GM13977 (cell line): Measurements from ENCODE around the gene GRK5.

Experiments
- DNase-seq: peaks from one replicate; pipeline ENCODE4 v3.0.0; 2012; ENCODE audit warnings: low spot score
- CTCF ChIP-seq: IDR thresholded peaks from 2 replicates; pipeline ENCODE4 v1.5.1; 2012; ENCODE audit warnings: mild to moderate bottlenecking, control low read depth; ENCODE audit not compliant: insufficient read depth; ENCODE audit errors: extremely low read depth, missing control alignments
- in situ Hi-C: fragments of 300-500 bp; cut with MboI; formaldehyde crosslinking; loops from one replicate; pipeline ENCODE4 v1.12.0; 2022; ENCODE audit warnings: low sequenced_read_pairs, low pct_unique_long_range_greater_than_20kb, mixed read lengths, inconsistent platforms; ENCODE audit not compliant: unreplicated experiment

Gene GRK5

DNA sequence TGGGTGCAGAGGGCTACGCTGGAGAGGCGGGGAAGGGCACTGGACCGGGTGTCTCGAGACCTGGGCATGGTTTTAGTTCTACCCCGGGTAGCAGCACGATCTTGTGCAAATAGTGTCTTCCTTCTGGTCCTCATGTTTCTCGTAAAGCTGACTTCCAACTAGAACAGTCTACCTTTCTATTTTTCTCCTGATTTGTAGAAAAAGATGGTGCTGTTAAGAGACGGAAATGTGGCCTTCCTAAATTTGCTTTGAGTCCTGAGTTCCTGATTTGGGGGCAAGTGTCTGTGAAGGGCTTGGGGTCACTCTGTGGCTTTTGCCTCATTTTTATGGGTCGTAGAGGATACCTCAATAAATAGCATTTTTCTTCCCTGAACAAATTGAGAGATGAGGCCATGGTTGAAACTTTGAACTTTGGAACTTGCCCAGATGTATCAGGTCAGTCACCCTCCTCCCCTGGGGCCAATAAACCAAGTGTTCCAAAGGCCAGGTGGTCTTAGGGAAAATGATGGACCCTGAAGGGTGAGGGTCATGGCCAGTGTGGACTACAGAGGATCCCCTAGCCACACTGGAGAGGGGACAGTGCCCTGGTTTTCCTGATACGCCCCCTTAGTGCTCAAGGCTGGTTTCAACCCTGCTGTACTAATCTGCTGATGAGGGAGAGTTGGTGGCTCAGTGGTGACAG is 45.2 kb downstream of the GRK5 start:
- no peak for TF ChIP-seq CTCF
- in situ Hi-C loops: no loop called here
- DNase-seq: no peak

DNA sequence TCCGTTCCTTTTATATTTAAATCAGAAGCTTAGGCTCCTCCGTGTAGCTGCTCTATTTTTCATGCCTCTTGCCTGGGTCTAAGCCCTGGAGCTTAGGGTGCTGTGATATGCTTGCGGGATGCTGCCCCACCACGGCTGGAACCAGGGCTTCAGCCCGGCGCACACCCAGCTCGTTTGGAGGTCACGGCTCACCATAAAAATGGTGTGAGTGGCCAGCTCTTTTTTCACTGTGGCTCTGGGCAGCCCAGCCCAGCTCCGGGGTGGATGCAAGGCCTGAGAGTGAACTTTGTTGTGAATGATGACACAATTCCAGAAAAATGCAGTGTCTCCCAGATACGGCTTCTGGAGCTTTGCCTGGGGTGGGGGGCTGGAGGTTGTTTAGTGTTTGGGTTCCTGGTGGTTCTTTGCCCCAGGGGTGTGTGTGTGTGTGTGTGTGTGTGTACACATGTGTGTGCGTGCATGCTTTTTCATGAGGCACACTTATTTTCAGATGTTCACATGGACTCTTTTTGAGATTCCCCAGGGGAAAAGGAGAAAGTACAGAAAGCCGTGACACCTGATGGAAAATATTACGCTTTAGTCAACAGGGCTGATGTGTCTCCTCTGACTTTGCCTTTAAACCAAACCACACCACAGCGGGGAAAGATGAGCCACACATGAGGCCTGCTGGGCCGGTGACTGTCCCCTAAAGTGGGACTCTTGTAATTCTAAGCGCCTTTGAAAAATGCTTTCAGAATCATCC is 46.2 kb downstream of the GRK5 start:
- no peak for TF ChIP-seq CTCF
- no peak for DNase-seq
- in situ Hi-C loops: no loop called here

DNA sequence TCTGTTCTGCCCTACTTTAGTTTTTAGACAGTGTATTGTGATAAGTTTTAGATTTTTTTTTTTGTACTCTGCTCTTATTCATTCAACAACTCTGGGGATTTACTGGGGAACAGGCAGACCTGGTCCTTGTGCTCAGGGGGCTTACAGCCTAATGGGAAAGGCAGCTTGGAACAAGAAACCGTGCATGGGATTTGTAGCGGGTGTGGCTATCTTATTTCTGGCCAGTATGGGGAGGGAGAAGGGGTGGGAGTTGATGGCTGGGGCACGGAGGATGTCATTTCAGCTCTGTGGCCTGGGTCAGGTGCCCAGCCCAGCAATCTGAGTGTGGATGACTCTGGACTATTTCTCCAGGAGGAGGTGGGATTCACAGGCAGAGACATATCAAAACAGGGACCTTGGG is 47.0 kb downstream of the GRK5 start:
- no peak for TF ChIP-seq CTCF
- no peak for DNase-seq
- in situ Hi-C loops: no loop called here

DNA sequence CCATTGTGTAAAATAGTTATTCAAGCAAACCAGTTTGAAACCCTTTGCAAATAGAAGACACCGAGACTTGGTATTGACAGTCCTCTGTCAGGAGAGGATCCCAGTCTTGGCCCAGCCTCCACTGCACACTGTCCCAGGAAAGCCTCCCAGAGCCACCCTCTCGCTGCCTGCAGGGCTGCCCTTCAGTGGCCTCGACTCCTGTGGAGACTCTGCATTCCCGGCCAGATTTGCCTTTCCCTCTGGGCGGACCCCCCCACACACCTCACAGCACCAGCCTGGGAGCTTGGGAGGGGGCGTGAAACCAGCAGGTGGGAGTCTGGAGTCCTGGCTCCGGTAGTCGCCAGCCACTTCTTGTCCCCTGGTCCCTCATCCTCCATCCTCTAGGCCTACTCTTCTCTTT is 48.7 kb downstream of the GRK5 start:
- in situ Hi-C loops: no loop called here
- no peak for TF ChIP-seq CTCF
- DNase-seq: no peak

DNA sequence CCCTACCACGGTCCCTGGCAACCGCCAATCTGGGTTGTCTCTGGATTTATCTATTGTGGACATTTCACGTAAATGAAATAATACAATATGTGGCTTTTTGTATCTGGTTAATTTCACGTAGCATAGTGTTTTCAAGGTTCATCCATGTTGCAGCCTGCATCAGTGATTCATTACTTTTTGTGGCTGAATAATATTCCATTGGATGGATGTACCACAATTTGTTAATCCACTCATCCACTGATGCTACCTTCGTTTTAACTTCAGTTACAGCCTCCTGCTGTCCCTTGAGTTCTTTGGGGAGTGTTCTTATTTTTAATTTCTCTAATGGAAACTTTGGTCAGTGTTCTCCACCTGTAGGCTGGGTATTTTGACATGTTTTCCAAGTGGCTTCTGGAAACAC is 49.5 kb downstream of the GRK5 start:
- in situ Hi-C loops: no loop called here
- DNase-seq: no peak
- no peak for TF ChIP-seq CTCF

DNA sequence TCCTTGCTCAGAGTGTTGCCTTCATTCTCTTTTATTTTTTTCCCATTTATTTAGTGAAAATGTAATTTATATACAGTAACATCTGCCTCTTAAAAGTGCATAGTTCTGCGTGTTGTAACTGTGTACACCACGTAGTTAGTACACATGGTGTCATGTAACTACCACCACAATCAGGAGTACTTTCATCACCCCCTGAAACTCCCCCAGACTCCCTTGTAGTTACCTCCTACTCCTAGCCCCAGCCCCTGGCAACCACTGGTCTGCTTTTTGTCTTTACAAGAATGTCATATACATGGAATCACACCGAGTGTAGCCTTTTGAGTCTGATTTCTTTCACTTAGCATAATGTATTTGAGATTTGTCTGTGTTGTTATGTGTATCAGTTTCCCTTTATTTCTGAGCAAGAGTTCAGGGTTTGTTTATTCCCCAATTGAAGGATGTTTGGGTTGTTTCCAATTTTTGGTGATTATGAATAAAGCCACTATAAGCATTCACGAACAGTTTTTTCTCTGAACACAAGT is 50.6 kb downstream of the GRK5 start:
- DNase-seq: no peak
- TF ChIP-seq CTCF: no peak
- in situ Hi-C loops: no loop called here
